ENCODE data around the gene WDR38.

Gene WDR38

DNA sequence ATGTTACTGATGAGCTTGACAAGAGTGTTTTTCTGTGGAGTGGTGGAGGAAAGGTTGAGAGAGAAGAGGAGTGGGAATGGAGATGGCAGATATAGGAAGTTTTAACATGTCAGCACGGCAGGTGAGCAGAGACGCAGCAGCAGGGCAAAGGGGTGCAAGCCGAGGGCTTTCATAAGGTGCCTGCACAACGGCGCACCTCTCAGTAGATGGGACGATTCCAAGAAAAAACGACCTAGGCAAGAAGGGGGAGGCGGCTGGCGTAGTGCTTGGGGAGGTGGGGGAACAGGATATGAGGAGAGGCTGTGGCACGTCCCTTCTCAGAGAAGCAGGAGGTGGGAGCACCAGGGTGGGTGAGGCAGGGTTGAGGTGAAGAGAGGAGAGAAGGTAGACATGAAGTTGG lies 33.2 kb downstream of the WDR38 start:
- no peak for FAIRE-seq

DNA sequence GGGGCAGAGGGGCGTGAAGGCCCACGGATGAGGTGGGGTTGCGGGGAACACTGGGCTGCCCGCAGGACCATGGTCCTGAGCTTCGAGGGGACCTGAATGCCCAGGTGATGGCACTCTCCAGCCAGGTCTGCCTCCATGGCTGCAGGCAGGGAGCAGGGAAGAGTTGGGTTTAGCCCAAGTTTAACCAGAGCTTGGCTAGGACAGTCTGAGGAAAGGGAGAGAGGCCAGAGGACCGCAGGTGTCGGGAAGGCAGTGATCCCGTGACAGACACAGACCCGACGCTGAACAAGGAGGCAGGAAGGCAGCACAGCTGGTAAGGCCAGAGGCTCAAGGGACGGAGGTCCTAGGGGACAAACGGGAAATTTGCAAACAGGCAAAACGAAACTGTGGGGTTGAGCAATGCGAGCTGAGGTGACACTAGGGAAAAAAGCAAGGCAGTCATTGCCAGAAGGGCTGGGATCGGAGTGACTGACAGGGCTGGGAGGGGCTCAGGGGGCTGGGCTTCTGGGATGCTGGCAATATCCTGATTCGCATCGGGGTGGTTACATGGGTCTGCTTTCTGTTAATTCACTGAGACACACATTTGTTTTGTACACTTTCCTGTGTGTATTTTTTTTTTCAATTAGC lies 33.7 kb downstream of the WDR38 start:
- no peak for FAIRE-seq

DNA sequence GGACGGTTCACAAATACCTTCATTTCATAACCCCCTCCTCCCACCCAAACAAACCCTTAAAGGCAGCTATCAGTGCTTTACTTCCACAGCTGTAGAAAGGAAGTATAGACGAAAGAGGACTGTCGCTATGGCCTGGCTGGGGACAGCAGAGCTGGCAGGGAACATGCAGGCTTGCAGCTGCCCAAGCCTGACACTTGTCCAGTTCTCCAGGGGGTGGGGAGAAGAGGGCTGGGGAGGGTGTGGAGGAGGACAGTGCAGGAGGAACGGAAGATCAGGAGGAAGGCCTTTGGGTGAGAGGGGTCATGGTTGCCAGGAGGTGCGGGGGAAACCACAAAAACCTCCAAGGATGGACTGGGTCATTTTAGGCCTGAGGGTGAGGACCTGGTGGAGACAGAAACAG lies 34.6 kb downstream of the WDR38 start:
- FAIRE-seq: no peak

DNA sequence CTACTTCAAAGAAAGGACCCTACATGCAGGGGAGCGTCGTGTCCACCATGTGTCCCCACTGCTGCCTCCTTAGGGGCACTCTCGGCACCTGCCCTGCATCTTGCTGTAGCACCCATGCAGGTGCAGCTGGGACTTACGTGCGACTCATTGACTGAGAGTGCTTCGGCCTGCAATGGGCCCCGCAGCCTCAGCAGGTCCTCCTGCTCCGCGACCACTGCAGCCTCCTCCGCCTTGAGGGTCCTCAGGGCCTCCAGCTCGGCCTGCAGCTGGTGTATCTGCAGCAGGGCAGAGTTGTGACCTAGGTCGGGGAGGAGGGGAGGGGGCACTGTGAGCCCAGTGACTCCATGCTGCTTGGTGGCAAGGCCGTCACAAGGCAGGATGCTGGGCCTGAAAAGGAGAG lies 35.7 kb downstream of the WDR38 start:
- no peak for FAIRE-seq

DNA sequence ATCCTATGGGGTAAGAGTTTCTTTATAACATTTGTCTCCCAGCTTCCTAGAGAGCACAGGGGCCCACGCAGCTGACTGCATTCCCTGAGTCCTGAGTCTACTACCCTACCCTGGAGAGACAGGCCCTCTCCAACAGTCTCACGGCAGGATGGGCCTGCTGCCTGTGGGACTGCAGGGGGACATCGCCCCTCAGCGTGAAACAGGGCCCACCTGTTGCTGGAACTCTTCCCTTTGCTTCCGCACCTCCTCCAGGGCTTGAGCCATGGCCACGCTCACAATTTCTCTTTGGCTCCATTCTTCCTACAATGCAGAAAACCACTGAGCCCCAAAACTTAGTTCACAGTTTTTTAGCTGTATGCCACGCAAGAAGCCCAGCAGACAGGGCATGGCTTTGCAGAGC lies 36.9 kb downstream of the WDR38 start:
- FAIRE-seq: no peak

DNA sequence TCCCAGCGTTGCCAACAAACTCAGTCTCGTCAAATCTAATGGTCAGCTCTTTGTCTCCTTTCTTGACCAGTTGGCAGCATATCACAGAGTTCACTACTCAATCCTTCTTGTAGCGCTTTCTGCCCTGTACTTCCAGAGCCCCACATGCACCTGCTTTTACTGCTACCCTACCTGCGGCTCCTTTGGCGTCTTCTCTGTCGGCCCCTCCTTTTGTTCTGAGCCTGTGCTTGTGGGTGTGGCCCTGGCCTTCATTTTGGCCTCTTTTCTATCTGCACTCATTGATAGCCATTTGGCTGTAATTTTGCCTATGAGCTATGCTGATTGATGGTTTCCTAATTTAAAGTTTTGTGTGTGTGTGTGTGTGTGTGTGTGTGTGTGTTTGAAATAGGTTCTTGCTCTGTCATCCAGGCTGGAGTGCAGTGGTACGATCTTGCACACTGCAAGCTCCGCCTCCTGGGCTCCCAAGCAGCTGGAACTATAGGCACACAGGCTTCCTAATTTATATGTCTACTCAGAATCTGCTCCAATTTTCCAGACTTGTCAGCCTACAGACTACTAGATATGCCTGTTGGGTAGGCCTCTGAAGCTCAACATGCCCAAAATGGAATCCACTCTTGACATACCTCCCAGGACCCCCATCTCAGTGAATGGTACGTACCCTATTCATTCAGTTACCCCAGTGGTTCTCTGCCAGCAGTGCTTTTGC lies 40.9 kb downstream of the WDR38 start:
- no peak for FAIRE-seq

DNA sequence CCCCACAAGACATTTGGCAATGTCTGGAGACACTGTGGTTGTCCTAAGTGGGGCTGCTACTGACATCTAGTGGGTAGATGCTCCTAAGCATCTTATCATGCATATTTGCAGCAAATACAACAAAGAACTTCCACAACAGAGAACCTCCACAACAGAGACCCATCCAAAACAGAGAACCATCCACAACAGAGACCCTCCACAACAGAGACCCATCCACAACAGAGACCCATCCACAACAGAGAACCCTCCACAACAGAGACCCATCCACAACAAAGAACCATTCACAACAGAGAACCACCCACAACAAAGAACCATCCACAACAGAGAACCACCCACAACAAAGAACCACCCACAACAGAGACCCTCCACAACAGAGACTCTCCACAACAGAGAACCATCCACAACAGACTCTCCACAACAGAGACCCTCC lies 41.5 kb downstream of the WDR38 start:
- FAIRE-seq: no peak

DNA sequence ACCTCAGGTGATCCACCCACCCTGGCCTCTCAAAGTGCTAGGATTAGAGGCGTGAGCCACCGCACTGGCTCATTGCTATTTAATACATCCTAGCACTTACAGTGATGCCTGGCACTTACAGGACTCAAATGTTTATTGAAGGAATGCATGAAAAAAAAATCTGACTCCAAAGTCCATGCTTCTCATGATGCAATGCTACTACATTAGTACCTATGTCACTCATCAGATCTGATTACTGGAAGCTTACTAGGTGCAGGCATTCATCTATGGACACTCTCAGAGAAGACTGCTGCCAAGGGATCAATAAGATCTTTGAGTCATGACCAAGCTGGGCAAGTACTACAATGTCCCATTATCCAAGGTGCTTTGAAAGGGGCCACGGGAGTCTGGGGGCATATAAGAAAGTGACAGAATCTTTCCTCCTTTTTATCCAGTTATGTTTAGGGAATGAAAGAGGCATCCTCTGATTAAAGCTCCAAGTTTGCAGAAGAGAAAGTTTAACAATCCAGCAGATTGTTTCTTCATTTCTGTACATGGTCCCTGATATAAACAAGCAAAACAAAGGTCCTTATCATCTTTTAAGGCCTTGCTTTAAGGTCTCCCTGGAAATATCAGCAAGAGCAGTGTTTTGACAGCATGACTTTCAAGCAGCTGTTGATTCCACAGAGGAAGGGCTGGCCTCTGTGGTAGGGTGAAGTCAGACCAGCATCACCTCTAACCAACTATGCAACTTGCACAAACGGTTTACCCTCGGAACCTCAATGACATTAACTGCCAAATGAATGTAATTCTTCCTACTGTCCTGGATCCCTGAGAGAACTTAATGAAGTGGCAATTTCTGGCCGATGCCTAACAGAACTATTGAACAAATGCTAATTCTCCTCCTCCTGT lies 44.6 kb downstream of the WDR38 start:
- FAIRE-seq: no peak

DNA sequence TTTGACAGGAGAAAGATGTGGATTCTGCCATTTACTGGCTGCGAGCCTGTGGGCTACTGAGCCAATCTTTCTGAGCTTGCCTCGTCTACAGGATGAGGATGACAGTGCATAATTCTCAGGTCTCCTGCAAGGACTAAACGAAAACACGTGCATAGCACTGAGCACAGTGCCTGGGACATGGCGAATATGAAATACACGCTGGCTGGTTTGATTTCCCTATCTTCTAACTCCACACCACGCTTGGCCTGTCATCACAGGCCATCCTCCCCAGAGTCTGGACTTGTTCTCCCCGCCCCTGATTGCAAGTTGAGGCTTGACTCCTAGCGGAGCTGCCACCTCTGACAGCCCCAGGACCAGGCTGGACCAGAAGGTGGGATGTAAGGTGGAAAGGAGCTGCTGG lies 46.6 kb downstream of the WDR38 start:
- no peak for FAIRE-seq

DNA sequence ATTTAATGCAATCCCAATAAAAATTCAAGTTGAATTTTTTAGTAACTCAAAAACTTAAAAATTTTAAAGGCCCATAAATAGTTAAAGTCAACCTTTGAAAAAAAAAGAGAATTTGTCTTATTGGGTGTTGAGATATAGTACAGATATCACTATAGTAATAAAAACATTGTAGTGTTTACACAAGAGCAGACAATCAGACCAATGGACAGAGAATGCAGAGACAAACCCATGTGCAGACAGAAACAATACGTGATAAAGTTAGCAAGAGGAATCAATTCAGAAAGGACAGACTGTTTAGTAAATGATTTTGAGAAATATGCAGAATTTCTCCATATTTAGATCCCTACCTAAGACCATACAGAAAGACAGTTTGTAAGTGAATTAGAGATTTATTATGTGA lies 53.7 kb downstream of the WDR38 start:
- peak; percentile 74 for FAIRE-seq

Data from endometrium (tissue), 2 donors.